VCaP (cell line): ENCODE measurements around the gene ISG15.
A peak's percentile ranks its signal among the peaks of the same experiment; 100 is the strongest.
"Not testable (repeated sequence)": the region's sequence is repeated elsewhere in the genome, so short reads cannot be mapped to it uniquely, and the experiment has no call there.

Experiments used
- H3K27ac ChIP-seq: fragments of 450-650 bp; 2 replicates; pipeline ENCODE4 v1.5.1; 2017
- CTCF ChIP-seq: fragments of 450-650 bp; conservative IDR thresholded peaks from 2 replicates; pipeline ENCODE4 v1.5.1; 2017; ENCODE audit warnings: mild to moderate bottlenecking, moderate library complexity

Gene ISG15

GRCh38 chr1:1026599-1027413, 13.5 kb downstream of the ISG15 start:
- no peak for TF ChIP-seq CTCF
- H3K27ac ChIP-seq, result no peak overlapping the region

- H3K27ac ChIP-seq, result no peak overlapping the region
- no peak for TF ChIP-seq CTCF
These were observed 14.5 kb downstream of the ISG15 start for GRCh38 chr1:1027791-1028190.

GRCh38 chr1:1030867-1031658, 17.8 kb downstream of the ISG15 start:
- H3K27ac ChIP-seq, result not testable (repeated sequence)

- H3K27ac ChIP-seq, result peak overlapping the region; percentile 69
- no peak for TF ChIP-seq CTCF
These were observed 18.4 kb downstream of the ISG15 start for GRCh38 chr1:1031659-1032235.

- peak overlapping the region; percentile 69 for H3K27ac ChIP-seq
- TF ChIP-seq CTCF, result no peak
These were observed 19.1 kb downstream of the ISG15 start for GRCh38 chr1:1032424-1032823.

GRCh38 chr1:1033009-1033587, 19.8 kb downstream of the ISG15 start:
- H3K27ac ChIP-seq, result peak overlapping the region; percentile 69
- peak; percentile 93 for TF ChIP-seq CTCF

GRCh38 chr1:1033731-1034438, 20.6 kb downstream of the ISG15 start:
- TF ChIP-seq CTCF, result no peak
- H3K27ac ChIP-seq, result peak overlapping the region; percentile 69
